Endothelial cell of umbilical vein (primary cell): Measurements from ENCODE around the gene CTBP2. TPM values are rescaled to one million over a fixed set of nuclear protein-coding genes. Genes with fewer than 3 reads are reported as not detected.

ENCODE experiments used
- BruUV-seq: library from RNA; stranded (reverse); fragments of 400-500 nt; replicated peaks from 2 replicates; lab custom pipeline; 2021; lab: Mats Ljungman, UMichigan
- CTCF ChIA-PET: fragments of 300-600, 350-600 bp; sonication (Branson Sonifier 250); formaldehyde crosslinking; loops from one replicate; lab custom pipeline; 2021; ENCODE audit warnings: antibody characterized with exemption, inconsistent platforms; lab: Charles Lee
- POLR2A ChIA-PET: fragments of 300-600, 350-600 bp; sonication (Branson Sonifier 250); formaldehyde crosslinking; loops from one replicate; lab custom pipeline; 2021; ENCODE audit warnings: antibody characterized with exemption, inconsistent platforms; lab: Charles Lee
- DNase-seq: peaks from one replicate; pipeline ENCODE4 v3.0.0-alpha.2; 2011; ENCODE audit warnings: low read depth, low spot score
- FAIRE-seq: peaks from 2 replicates; lab custom pipeline; 2011; peaks lifted over from hg19 to GRCh38; lab: Jason Lieb, UNC
- H2AFZ ChIP-seq: 2 replicates; pipeline ENCODE4 v1.6.0; 2012; ENCODE audit warnings: low read depth, low read length, control low read depth, inconsistent platforms
- H3K27ac ChIP-seq: 2 replicates; pipeline ENCODE4 v1.5.1; 2011; ENCODE audit warnings: low read depth, mild to moderate bottlenecking, control low read depth, low read length, moderate library complexity; ENCODE audit not compliant: insufficient read depth
- H3K27me3 ChIP-seq, 2 experiments: 2 replicates each; pipeline versions ENCODE4 v1.6.0 to v1.6.1; 2011; ENCODE audit warnings: low read length in 2 of 2, mixed read lengths in 1 of 2; ENCODE audit not compliant: control insufficient read depth in 2 of 2, insufficient read depth in 2 of 2
- H3K36me3 ChIP-seq, 2 experiments: 2 replicates in 1 of 2; 3 replicates in 1 of 2; pipeline ENCODE4 v1.5.1; 2011; ENCODE audit warnings: low read length in 2 of 2, mild to moderate bottlenecking in 1 of 2, moderate library complexity in 1 of 2; ENCODE audit not compliant: control insufficient read depth in 2 of 2, insufficient read depth in 2 of 2; ENCODE audit errors: extremely low read depth in 1 of 2
- H3K4me1 ChIP-seq: 3 replicates; pipeline ENCODE4 v1.5.1; 2011; ENCODE audit warnings: mild to moderate bottlenecking, low read length; ENCODE audit not compliant: control insufficient read depth, insufficient read depth; ENCODE audit errors: extremely low read depth
- H3K4me2 ChIP-seq: 2 replicates; pipeline ENCODE4 v1.6.1; 2011; ENCODE audit warnings: low read length, control low read depth, mixed read lengths; ENCODE audit not compliant: insufficient read depth
- H3K4me3 ChIP-seq, 3 experiments: fragments of 200-600 bp in 1 of 3; sonication (generic), shearing (Covaris generic) in 1 of 3; replicated peaks in 1 of 3; 2 replicates each; pipeline ENCODE4 v1.5.1; 2011 to 2016; ENCODE audit warnings: control low read depth in 3 of 3, low read length in 3 of 3, mild to moderate bottlenecking in 2 of 3, inconsistent platforms in 1 of 3, low read depth in 1 of 3, moderate library complexity in 1 of 3; ENCODE audit not compliant: insufficient read depth in 1 of 3
- H3K79me2 ChIP-seq: 2 replicates; pipeline ENCODE4 v1.6.0; 2012; ENCODE audit warnings: low read length, inconsistent platforms; ENCODE audit not compliant: control insufficient read depth, insufficient read depth
- H3K9ac ChIP-seq: replicated peaks from 2 replicates; pipeline ENCODE3; 2011; ENCODE audit warnings: low read length, control low read depth; ENCODE audit not compliant: insufficient read depth; ENCODE audit errors: extremely low read depth
- H3K9me1 ChIP-seq: replicated peaks from 3 replicates; pipeline ENCODE4 v1.6.0; 2011; ENCODE audit warnings: mild to moderate bottlenecking, low read length; ENCODE audit not compliant: control insufficient read depth, insufficient read depth; ENCODE audit errors: extremely low read depth
- H3K9me3 ChIP-seq: replicated peaks from 2 replicates; pipeline ENCODE4 v1.5.1; 2012; ENCODE audit warnings: low read length, inconsistent platforms; ENCODE audit not compliant: control insufficient read depth, insufficient read depth
- H4K20me1 ChIP-seq: replicated peaks from 2 replicates; pipeline ENCODE3; 2011; ENCODE audit warnings: mild to moderate bottlenecking, low read length; ENCODE audit not compliant: control insufficient read depth, insufficient read depth; ENCODE audit errors: extremely low read depth
- CTCF ChIP-seq, 2 donors: IDR thresholded peaks; 1 replicate in 1 of 2; 2 replicates in 1 of 2; pipeline ENCODE4 v1.5.1; 2011; ENCODE audit warnings: low read length in 2 of 2, mild to moderate bottlenecking in 2 of 2, moderate library complexity in 2 of 2, control low read depth in 1 of 2, inconsistent platforms in 1 of 2, low read depth in 1 of 2; ENCODE audit not compliant: insufficient read depth in 1 of 2; ENCODE audit errors: extremely low read depth in 1 of 2
- EZH2 ChIP-seq: IDR thresholded peaks from 2 replicates; pipeline ENCODE4 v1.6.1; 2012; ENCODE audit warnings: borderline replicate concordance, low read depth, mild to moderate bottlenecking, moderate library complexity, low read length, inconsistent platforms; ENCODE audit not compliant: severe bottlenecking
- FOS ChIP-seq: IDR thresholded peaks from 2 replicates; pipeline ENCODE4 v1.6.1; 2011; ENCODE audit warnings: mild to moderate bottlenecking, low read length, moderate library complexity, borderline replicate concordance; ENCODE audit not compliant: insufficient read depth
- GATA2 ChIP-seq: IDR thresholded peaks from 2 replicates; pipeline ENCODE4 v1.7.0; 2011; ENCODE audit warnings: low read depth, mild to moderate bottlenecking, moderate library complexity, mixed read lengths, low read length; ENCODE audit not compliant: insufficient read length, insufficient read depth
- JUN ChIP-seq: IDR thresholded peaks from 2 replicates; pipeline ENCODE4 v1.6.1; 2011; ENCODE audit warnings: borderline replicate concordance, low read depth; ENCODE audit not compliant: insufficient read length, insufficient read depth
- MAX ChIP-seq: IDR thresholded peaks from 2 replicates; pipeline ENCODE4 v1.6.1; 2011; ENCODE audit not compliant: insufficient read depth, insufficient read length
- MYC ChIP-seq: IDR thresholded peaks from one replicate; pipeline ENCODE4 v1.6.1; 2011; ENCODE audit warnings: mild to moderate bottlenecking, low read depth, low read length
- POLR2A ChIP-seq: IDR thresholded peaks from 2 replicates; pipeline ENCODE4 v1.6.1; 2012; ENCODE audit warnings: low read depth, mild to moderate bottlenecking, control low read depth, low read length
- POLR2AphosphoS5 ChIP-seq: IDR thresholded peaks from 2 replicates; pipeline ENCODE4 v1.6.1; 2012; ENCODE audit warnings: low read depth, mild to moderate bottlenecking, control low read depth, low read length, moderate library complexity; ENCODE audit not compliant: insufficient read depth
- dilution Hi-C: fragments of 300-500 bp; cut with MboI; formaldehyde crosslinking; loops from one replicate; pipeline ENCODE4 v1.15.0; 2019; ENCODE audit warnings: low sequenced_read_pairs; ENCODE audit not compliant: extremely low pct_ligation_motif_present
- intact Hi-C: fragments of 100-400 bp; cut with micrococcal nuclease; formaldehyde crosslinking; loops from one replicate; pipeline ENCODE4 v1.10.0; 2022
- polyA plus RNA-seq, 4 experiments: library from polyadenylated mRNA; depleted of rRNA in 3 of 4; stranded (reverse) in 3 of 4; unstranded in 1 of 4; fragments of >200 nt; gene quantifications; 2 replicates each; pipeline versions ENCODE4 v1.2.1 to v1.2.3, GENCODE V29; 2011 to 2012; ENCODE audit warnings: missing spikeins in 1 of 4
- total RNA-seq: library from RNA; stranded (reverse); gene quantifications from 2 replicates; pipeline ENCODE4 v1.2.3, GENCODE V29; 2021

Gene CTBP2
- total and polyA plus RNA-seq, 2 donors (not counting 3 experiments of a cell fraction or from before 2014, with no cell fraction given), result 118 to 128 TPM

- peaks cover 6% of the 10 kb centered on the region for H4K20me1 ChIP-seq
- no TSS peak for BruUV-seq
- DNase-seq (no peak), FAIRE-seq (no peak)
- H3K4me2 ChIP-seq, result no peak overlapping the region
- no peaks in the 10 kb centered on the region for H3K9me1 ChIP-seq
- H3K9me3 ChIP-seq, result no peaks in the 10 kb centered on the region
- H2AFZ ChIP-seq, result no peak overlapping the region
- no peak for TF ChIP-seq FOS
- no peak for TF ChIP-seq CTCF (IDR thresholded peaks at IDR 0.05; ENCODE audit: extremely low read depth in 1 of 2, insufficient read depth in 1 of 2, low read depth in 1 of 2, low read length in 2 of 2)
- TF ChIP-seq EZH2, result no peak
- no peak for TF ChIP-seq POLR2AphosphoS5
- TF ChIP-seq MAX, result no peak
- no peak for TF ChIP-seq MYC
- TF ChIP-seq GATA2, result no peak
- no peak for TF ChIP-seq JUN
- TF ChIP-seq POLR2A, result no peak
- H3K4me1 ChIP-seq, result no peaks in the 10 kb centered on the region
- H3K36me3 ChIP-seq, result peaks cover 0 to 8% of the 10 kb centered on the region in 2 experiments
- no peaks in the 10 kb centered on the region for H3K27me3 ChIP-seq
- no peak overlapping the region for H3K27ac ChIP-seq
- peaks cover 98% of the 10 kb centered on the region for H3K79me2 ChIP-seq
- dilution Hi-C loops (no loop called here), intact Hi-C loops (no loop called here)
- no peak overlapping the region for H3K9ac ChIP-seq
- ChIA-PET POLR2A (no interaction called here), CTCF (no interaction called here)
- no peak overlapping the region for H3K4me3 ChIP-seq
Observed at GRCh38 chr10:125116041-125116649, 44.2 kb downstream of the CTBP2 start.
